HG02759 (cell line): ENCODE measurements around the gene CIC.
"Not testable (repeated sequence)": the region's sequence is repeated elsewhere in the genome, so short reads cannot be mapped to it uniquely, and the experiment has no call there.

Experiments used
- ATAC-seq: cut with Tn5 transposase; IDR thresholded peaks from one replicate; pipeline ENCODE4 v1.9.1; 2021; ENCODE audit warnings: mild to moderate bottlenecking, moderate library complexity; ENCODE audit not compliant: unreplicated experiment

The CIC gene

GRCh38 chr19:42328106-42328505 is 59.1 kb downstream of the CIC start:
- no peak for ATAC-seq

- no peak for ATAC-seq
Observed at GRCh38 chr19:42328854-42329253, 59.8 kb downstream of the CIC start.

GRCh38 chr19:42330241-42330711 is 61.2 kb downstream of the CIC start:
- no peak for ATAC-seq

- not testable (repeated sequence) for ATAC-seq
Observed at GRCh38 chr19:42331333-42331732, 62.3 kb downstream of the CIC start.

- ATAC-seq: no peak
Observed at GRCh38 chr19:42332059-42332458, 63.0 kb downstream of the CIC start.

DNA sequence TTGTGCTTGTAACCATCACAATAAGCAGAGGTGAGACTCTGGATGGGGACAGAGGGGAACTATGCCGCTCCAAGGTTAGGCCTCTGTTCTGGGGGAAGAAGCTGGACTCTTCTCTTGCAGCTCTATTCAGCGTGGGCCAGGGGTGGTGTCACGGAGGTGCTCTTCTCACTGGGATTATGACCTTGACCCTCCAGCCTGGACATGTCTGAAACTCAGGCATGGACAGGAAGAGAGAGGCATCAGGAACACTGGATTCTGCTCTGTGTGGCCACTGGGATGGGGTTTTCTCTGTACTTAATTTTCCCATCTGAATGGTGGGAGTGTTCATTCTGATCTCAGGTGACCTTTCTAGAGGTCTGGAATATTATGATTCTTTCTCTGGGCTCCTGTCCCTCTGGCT is 64.0 kb downstream of the CIC start:
- ATAC-seq: no peak

GRCh38 chr19:42333975-42334696 is 65.1 kb downstream of the CIC start:
- ATAC-seq: no peak

GRCh38 chr19:42334697-42335373 is 65.8 kb downstream of the CIC start:
- no peak for ATAC-seq

GRCh38 chr19:42335374-42335936 is 66.4 kb downstream of the CIC start:
- ATAC-seq: no peak

DNA sequence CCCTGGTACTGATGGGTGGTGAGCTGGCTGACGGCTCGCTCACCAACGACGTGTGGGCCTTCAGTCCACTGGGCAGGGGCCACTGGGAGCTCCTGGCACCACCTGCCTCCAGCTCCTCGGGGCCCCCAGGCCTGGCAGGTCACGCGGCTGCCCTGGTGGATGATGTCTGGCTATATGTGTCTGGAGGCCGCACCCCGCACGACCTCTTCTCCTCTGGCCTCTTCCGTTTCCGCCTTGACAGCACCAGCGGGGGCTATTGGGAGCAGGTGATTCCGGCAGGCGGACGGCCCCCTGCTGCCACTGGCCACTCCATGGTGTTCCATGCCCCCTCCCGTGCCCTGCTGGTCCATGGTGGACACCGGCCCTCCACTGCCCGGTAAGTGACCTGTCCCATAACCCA is 66.9 kb downstream of the CIC start:
- no peak for ATAC-seq

DNA sequence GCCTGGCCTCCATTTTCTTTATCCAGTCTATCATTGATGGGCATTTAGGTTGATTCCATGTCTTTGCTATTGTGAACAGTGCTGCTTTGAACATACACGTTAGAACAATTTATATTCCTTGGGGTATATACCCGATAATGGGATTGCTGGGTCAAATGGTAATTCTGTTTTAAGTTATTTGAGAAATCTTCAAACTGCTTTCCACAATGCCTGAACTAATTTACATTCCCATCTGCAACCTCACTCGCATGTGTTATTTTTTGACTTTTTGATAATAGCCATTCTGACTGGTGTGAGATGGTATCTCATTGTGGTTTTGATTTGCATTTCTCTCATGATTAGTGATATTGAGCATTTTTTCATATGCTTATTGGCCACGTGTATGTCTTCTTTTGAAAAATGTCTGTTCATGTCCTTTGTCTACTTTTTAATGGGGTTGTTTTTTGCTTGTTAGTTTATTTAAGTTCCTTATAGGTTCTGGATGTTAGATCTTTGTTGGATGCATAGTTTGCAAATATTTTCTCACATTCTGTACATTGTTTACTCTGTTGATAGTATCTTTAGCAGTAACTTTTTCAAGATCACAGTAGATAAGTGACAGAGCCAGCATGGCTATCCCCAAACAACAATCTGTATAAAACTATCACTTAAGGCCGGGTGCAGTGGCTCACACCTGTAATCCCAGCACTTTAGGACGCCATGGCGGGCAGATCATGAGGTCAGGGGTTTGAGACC is 70.2 kb downstream of the CIC start:
- ATAC-seq: not testable (repeated sequence)

DNA sequence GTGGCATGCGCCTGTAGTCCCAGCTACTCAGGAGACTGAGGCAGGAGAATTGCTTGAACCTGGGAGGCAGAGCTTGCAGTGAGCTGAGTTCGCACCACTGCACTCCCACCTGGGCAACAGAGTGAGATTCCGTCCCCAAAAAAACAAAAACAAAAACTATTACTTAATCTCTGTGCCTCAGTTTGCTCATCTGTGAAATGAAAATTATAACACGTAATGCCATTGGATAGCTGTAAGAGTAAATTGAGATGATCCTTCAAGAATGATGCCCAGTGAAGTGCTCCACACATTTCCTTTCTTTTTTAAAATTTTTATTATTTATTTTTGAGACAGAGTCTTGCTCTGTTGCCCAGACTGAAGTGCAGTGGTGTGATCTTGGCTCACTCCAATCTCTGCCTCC is 70.9 kb downstream of the CIC start:
- ATAC-seq: not testable (repeated sequence)

GRCh38 chr19:42343344-42344110 is 74.5 kb downstream of the CIC start:
- ATAC-seq: no peak

- ATAC-seq: no peak
Observed at GRCh38 chr19:42344336-42344893, 75.4 kb downstream of the CIC start.
